IMR-90 (cell line): ENCODE measurements around the gene HKDC1. TPM values are rescaled to one million over a fixed set of nuclear protein-coding genes. Genes with fewer than 3 reads are reported as not detected.

Experiments used
- ATAC-seq: fragments of 200-7000 bp; cut with Tn5 transposase; 2 replicates; pipeline ENCODE4 v1.9.1; 2020; ENCODE audit warnings: low read depth, mild to moderate bottlenecking, moderate library complexity
- BruUV-seq: library from RNA; stranded (reverse); fragments of 400-500 nt; replicated peaks from 2 replicates; lab custom pipeline; 2021; lab: Mats Ljungman, UMichigan
- CTCF ChIA-PET: fragments of 300-600 bp; formaldehyde crosslinking; extraction: SDS; loops from one replicate; lab custom pipeline; 2021; ENCODE audit warnings: antibody characterized with exemption; lab: Yijun Ruan, JAX
- POLR2A ChIA-PET: fragments of 300-600 bp; sonication (Branson Sonifier 250); formaldehyde crosslinking; loops from one replicate; lab custom pipeline; 2022; ENCODE audit warnings: antibody characterized with exemption; ENCODE audit not compliant: unreplicated experiment; lab: Charles Lee
- DNase-seq: peaks from one replicate; pipeline ENCODE4 v3.0.0; 2013
- H2AFZ ChIP-seq: replicated peaks from 2 replicates; pipeline ENCODE3; 2013; ENCODE audit warnings: low read length, mild to moderate bottlenecking; ENCODE audit not compliant: poor library complexity
- H2AK5ac ChIP-seq: 2 replicates; pipeline ENCODE4 v1.6.1; 2013; ENCODE audit warnings: low read depth, low read length, inconsistent platforms
- H2AK9ac ChIP-seq: replicated peaks from 2 replicates; pipeline ENCODE3; 2013; ENCODE audit warnings: mild to moderate bottlenecking, low read depth, low read length, moderate library complexity; ENCODE audit not compliant: poor library complexity
- H2BK120ac ChIP-seq: 2 replicates; pipeline ENCODE4 v1.6.1; 2013; ENCODE audit warnings: low read depth, low read length, inconsistent platforms
- H2BK15ac ChIP-seq: 3 replicates; pipeline ENCODE4 v1.6.1; 2013; ENCODE audit warnings: low read depth, low read length, inconsistent platforms
- H2BK20ac ChIP-seq: 2 replicates; pipeline ENCODE4 v1.6.1; 2013; ENCODE audit warnings: low read depth, mild to moderate bottlenecking, inconsistent platforms, low read length, moderate library complexity
- H2BK5ac ChIP-seq: 2 replicates; pipeline ENCODE4 v1.6.1; 2013; ENCODE audit warnings: mild to moderate bottlenecking, low read depth, low read length, inconsistent platforms; ENCODE audit not compliant: poor library complexity, severe bottlenecking
- H3K14ac ChIP-seq: replicated peaks from 2 replicates; pipeline ENCODE4 v1.6.1; 2013; ENCODE audit warnings: low read depth, low read length, inconsistent platforms
- H3K18ac ChIP-seq: 2 replicates; pipeline ENCODE4 v1.6.1; 2013; ENCODE audit warnings: low read depth, low read length, control low read depth
- H3K23ac ChIP-seq: 2 replicates; pipeline ENCODE4 v1.6.1; 2013; ENCODE audit warnings: low read depth, low read length, inconsistent platforms
- H3K27ac ChIP-seq: 2 replicates; pipeline ENCODE4 v1.5.1; 2013; ENCODE audit warnings: mild to moderate bottlenecking, control low read depth, low read length; ENCODE audit not compliant: insufficient read depth
- H3K27me3 ChIP-seq: 2 replicates; pipeline ENCODE4 v1.6.1; 2013; ENCODE audit warnings: low read length; ENCODE audit not compliant: control insufficient read depth, insufficient read depth
- H3K36me3 ChIP-seq: 2 replicates; pipeline ENCODE4 v1.6.1; 2013; ENCODE audit warnings: low read length, mixed read lengths; ENCODE audit not compliant: control insufficient read depth, insufficient read depth
- H3K4ac ChIP-seq: 2 replicates; pipeline ENCODE4 v1.6.1; 2013; ENCODE audit warnings: low read depth, low read length, inconsistent platforms
- H3K4me1 ChIP-seq: 2 replicates; pipeline ENCODE4 v1.6.1; 2013; ENCODE audit warnings: low read length, mixed read lengths; ENCODE audit not compliant: control insufficient read depth, insufficient read depth
- H3K4me2 ChIP-seq: 2 replicates; pipeline ENCODE4 v1.6.1; 2013; ENCODE audit warnings: low read depth, mild to moderate bottlenecking, control low read depth, low read length, moderate library complexity
- H3K4me3 ChIP-seq: 2 replicates; pipeline ENCODE4 v1.5.1; 2013; ENCODE audit warnings: low read depth, mild to moderate bottlenecking, control low read depth, low read length, moderate library complexity; ENCODE audit not compliant: insufficient read depth
- H3K56ac ChIP-seq: 2 replicates; pipeline ENCODE4 v1.6.1; 2013; ENCODE audit warnings: low read length, inconsistent platforms; ENCODE audit not compliant: insufficient read depth; ENCODE audit errors: extremely low read depth
- H3K79me1 ChIP-seq, 2 experiments: 2 replicates each; pipeline ENCODE4 v1.6.1; 2013; ENCODE audit warnings: low read length in 2 of 2, inconsistent platforms in 1 of 2, low read depth in 1 of 2
- H3K9ac ChIP-seq: 2 replicates; pipeline ENCODE4 v1.6.1; 2013; ENCODE audit warnings: low read depth, low read length, control low read depth
- H3K9me1 ChIP-seq: 2 replicates; pipeline ENCODE4 v1.6.1; 2013; ENCODE audit warnings: low read length, inconsistent platforms; ENCODE audit not compliant: insufficient read depth
- H3K9me3 ChIP-seq: 2 replicates; pipeline ENCODE4 v1.6.1; 2013; ENCODE audit warnings: low read length; ENCODE audit not compliant: control insufficient read depth, insufficient read depth
- H4K20me1 ChIP-seq: 2 replicates; pipeline ENCODE4 v1.6.1; 2013; ENCODE audit warnings: low read length, inconsistent platforms; ENCODE audit not compliant: insufficient read depth
- H4K5ac ChIP-seq: 2 replicates; pipeline ENCODE4 v1.6.1; 2013; ENCODE audit warnings: mild to moderate bottlenecking, low read depth, low read length, control low read depth
- H4K8ac ChIP-seq, 2 experiments: 2 replicates each; pipeline ENCODE4 v1.6.1; 2013; ENCODE audit warnings: low read depth in 2 of 2, low read length in 2 of 2, control low read depth in 1 of 2, inconsistent platforms in 1 of 2
- H4K91ac ChIP-seq: 2 replicates; pipeline ENCODE4 v1.6.1; 2013; ENCODE audit warnings: low read depth, low read length, inconsistent platforms; ENCODE audit not compliant: insufficient read depth
- BHLHE40 ChIP-seq: fragments of 150-350 bp; IDR thresholded peaks from 2 replicates; pipeline ENCODE4 v1.6.1; 2016; ENCODE audit warnings: mild to moderate bottlenecking, low read depth, low read length
- CEBPB ChIP-seq: IDR thresholded peaks from 2 replicates; pipeline ENCODE4 v1.6.1; 2012; ENCODE audit warnings: low read depth, low read length, improper control_type of control experiment
- CHD1 ChIP-seq: IDR thresholded peaks from 2 replicates; pipeline ENCODE4 v1.6.1; 2012; ENCODE audit warnings: low read depth, low read length, improper control_type of control experiment
- FOS ChIP-seq: fragments of 150-350 bp; IDR thresholded peaks from 2 replicates; pipeline ENCODE4 v1.6.1; 2016; ENCODE audit warnings: low read depth, low read length
- MAFK ChIP-seq: IDR thresholded peaks from 2 replicates; pipeline ENCODE4 v1.6.1; 2012; ENCODE audit warnings: low read depth, low read length, improper control_type of control experiment
- MAZ ChIP-seq: IDR thresholded peaks from 2 replicates; pipeline ENCODE4 v1.6.1; 2012; ENCODE audit warnings: low read depth, mild to moderate bottlenecking, low read length, improper control_type of control experiment, moderate library complexity, borderline replicate concordance
- NFE2L2 ChIP-seq: fragments of 150-350 bp; IDR thresholded peaks from 2 replicates; pipeline ENCODE4 v1.6.1; 2016; ENCODE audit warnings: low read depth, mild to moderate bottlenecking, low read length
- POLR2A ChIP-seq: IDR thresholded peaks from 2 replicates; pipeline ENCODE4 v1.6.1; 2012; ENCODE audit warnings: mild to moderate bottlenecking, low read depth, low read length
- RAD21 ChIP-seq: IDR thresholded peaks from 2 replicates; pipeline ENCODE4 v1.6.1; 2012; ENCODE audit warnings: low read length, improper control_type of control experiment
- RFX5 ChIP-seq: IDR thresholded peaks from 2 replicates; pipeline ENCODE4 v1.8.0; 2012; ENCODE audit warnings: low read depth, mild to moderate bottlenecking, low read length, moderate library complexity
- SMC3 ChIP-seq: fragments of 150-350 bp; IDR thresholded peaks from 2 replicates; pipeline ENCODE4 v1.6.1; 2016; ENCODE audit warnings: low read depth, mild to moderate bottlenecking, antibody characterized with exemption, low read length, moderate library complexity
- WGBS, 2 experiments: methylation state at CpG; one replicate each; pipeline versions ENCODE4 v1.1.5 to v1.1.7; 2013; ENCODE audit warnings: missing lambda C conversion rate in 2 of 2; ENCODE audit not compliant: insufficient read length in 1 of 2; ENCODE audit errors: extremely low coverage in 2 of 2; 5-methylcytosine and 5-hydroxymethylcytosine counted together
- dilution Hi-C: fragments of 300-500 bp; cut with HindIII; formaldehyde crosslinking; loops from one replicate; pipeline ENCODE4 v1.14.3; 2018; ENCODE audit warnings: low sequenced_read_pairs; ENCODE audit not compliant: unreplicated experiment
- in situ Hi-C: fragments of 300-500 bp; cut with MboI; formaldehyde crosslinking; loops from 3 replicates; pipeline ENCODE4 v1.14.3; 2019; ENCODE audit warnings: low sequenced_read_pairs, inconsistent platforms, mixed read lengths
- intact Hi-C: fragments of 100-400 bp; cut with micrococcal nuclease; formaldehyde crosslinking; loops from 2 replicates; pipeline ENCODE4 v1.10.0; 2022
- polyA plus RNA-seq, 3 experiments: library from polyadenylated mRNA; depleted of rRNA; stranded (reverse); fragments of >200 nt; gene quantifications; 2 replicates each; pipeline ENCODE4 v1.2.3, GENCODE V29; 2012; ENCODE audit warnings: low replicate concordance in 1 of 3
- total RNA-seq: library from RNA; depleted of rRNA; stranded (reverse); fragments of >200 nt; gene quantifications from 2 replicates; pipeline ENCODE4 v1.2.3, GENCODE V29; 2012
- TF ChIP-seq, protein P1 (sequence below): fragments of 150-350 bp; IDR thresholded peaks from 2 replicates; pipeline ENCODE4 v1.6.1; 2017; ENCODE audit warnings: mild to moderate bottlenecking, antibody characterized with exemption, low read length, low read depth
- TF ChIP-seq, protein P2 (sequence below): fragments of 150-350 bp; IDR thresholded peaks from 2 replicates; pipeline ENCODE4 v1.6.1; 2016; ENCODE audit warnings: low read depth, mild to moderate bottlenecking, low read length, moderate library complexity, borderline replicate concordance

Gene HKDC1
- total and polyA plus RNA-seq, 2 of the 4 experiments (the other 2 are of a cell fraction) = under 0.01 to 0.03 TPM

DNA sequence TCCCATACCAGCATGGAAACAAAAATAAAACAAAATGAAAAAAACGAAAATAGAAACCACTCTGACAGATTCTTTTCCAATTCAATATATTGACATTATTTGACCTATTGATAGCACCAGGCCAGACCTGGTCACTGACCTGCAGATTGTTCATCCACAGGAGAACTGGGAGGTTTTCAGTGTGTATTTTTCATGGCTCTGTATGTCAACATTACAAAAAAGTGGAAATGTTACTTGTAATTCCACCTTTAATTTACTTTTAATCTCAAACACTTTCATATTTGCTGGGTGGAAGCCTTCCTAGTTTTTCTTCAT lies 2.9 kb downstream of the HKDC1 start:
- Histone ChIP-seq H3K18ac (no peak overlapping the region), H3K14ac (no peak overlapping the region), H3K27me3 (peaks cover 2% of the 10 kb centered on the region; the same call in 1 of the 2 replicates), H3K9ac (no peak overlapping the region), H3K79me1 (no peaks in the 10 kb centered on the region), H2AK9ac (no peak overlapping the region), H2BK120ac (no peak overlapping the region), H2AFZ (no peak overlapping the region), H3K9me1 (0 out of 2 replicates have a peak, but pooled peaks cover 4% of the 10 kb centered on the region), H3K23ac (no peak overlapping the region), H4K8ac (no peak overlapping the region), H4K91ac (no peak overlapping the region), H3K4me2 (no peak overlapping the region), H4K5ac (no peak overlapping the region), H3K9me3 (no peaks in the 10 kb centered on the region), H3K36me3 (no peaks in the 10 kb centered on the region), H3K4me3 (no peak overlapping the region), H3K4me1 (peaks cover 3% of the 10 kb centered on the region; the same call in 1 of the 2 replicates), H2BK5ac (no peak overlapping the region), H3K27ac (no peak overlapping the region), H2AK5ac (no peak overlapping the region), H4K20me1 (no peaks in the 10 kb centered on the region), H2BK20ac (no peak overlapping the region), H2BK15ac (no peak overlapping the region), H3K4ac (no peak overlapping the region), H3K56ac (no peak overlapping the region)
- TF ChIP-seq RFX5 (no peak), MAZ (no peak), SMC3 (no peak), RAD21 (no peak), BHLHE40 (no peak), CHD1 (no peak), POLR2A (no peak), FOS (no peak), CEBPB (no peak), NFE2L2 (no peak), MAFK (no peak)
- TF ChIP-seq, protein P1, sequence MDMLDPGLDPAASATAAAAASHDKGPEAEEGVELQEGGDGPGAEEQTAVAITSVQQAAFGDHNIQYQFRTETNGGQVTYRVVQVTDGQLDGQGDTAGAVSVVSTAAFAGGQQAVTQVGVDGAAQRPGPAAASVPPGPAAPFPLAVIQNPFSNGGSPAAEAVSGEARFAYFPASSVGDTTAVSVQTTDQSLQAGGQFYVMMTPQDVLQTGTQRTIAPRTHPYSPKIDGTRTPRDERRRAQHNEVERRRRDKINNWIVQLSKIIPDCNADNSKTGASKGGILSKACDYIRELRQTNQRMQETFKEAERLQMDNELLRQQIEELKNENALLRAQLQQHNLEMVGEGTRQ = no peak
- TF ChIP-seq, protein P2, sequence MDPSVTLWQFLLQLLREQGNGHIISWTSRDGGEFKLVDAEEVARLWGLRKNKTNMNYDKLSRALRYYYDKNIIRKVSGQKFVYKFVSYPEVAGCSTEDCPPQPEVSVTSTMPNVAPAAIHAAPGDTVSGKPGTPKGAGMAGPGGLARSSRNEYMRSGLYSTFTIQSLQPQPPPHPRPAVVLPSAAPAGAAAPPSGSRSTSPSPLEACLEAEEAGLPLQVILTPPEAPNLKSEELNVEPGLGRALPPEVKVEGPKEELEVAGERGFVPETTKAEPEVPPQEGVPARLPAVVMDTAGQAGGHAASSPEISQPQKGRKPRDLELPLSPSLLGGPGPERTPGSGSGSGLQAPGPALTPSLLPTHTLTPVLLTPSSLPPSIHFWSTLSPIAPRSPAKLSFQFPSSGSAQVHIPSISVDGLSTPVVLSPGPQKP = no peak
- DNase-seq (no peak), ATAC-seq (no peak)
- ChIA-PET POLR2A (no interaction called here), CTCF (no interaction called here)
- intact Hi-C loops = no loop called here
- in situ Hi-C loops = no loop called here
- BruUV-seq = no TSS peak
- dilution Hi-C loops = no loop called here
- whole genome bisulfite sequencing, 2 experiments = no CpG with 5 or more reads among the region's 1 CpG
